Measurements from ENCODE around the gene WASHC4. TPM values are rescaled to one million over a fixed set of nuclear protein-coding genes. Genes with fewer than 3 reads are reported as not detected.
"Not testable (repeated sequence)": the region's sequence is repeated elsewhere in the genome, so short reads cannot be mapped to it uniquely, and the experiment has no call there.

The WASHC4 gene
- total RNA-seq, 1 donor from 2014 or later: 52.7 TPM

- TF ChIP-seq CTCF (IDR thresholded peaks at IDR 0.05; ENCODE audit: unreplicated experiment): no peak
- Mint-ChIP-seq H3K27ac (peak overlapping the region; percentile 60), H3K4me3 (ENCODE audit: low read depth) (no peak overlapping the region), H3K36me3 (ENCODE audit: insufficient read depth) (peaks cover 42% of the 10 kb centered on the region), H3K4me1 (ENCODE audit: low read depth) (peaks cover 4% of the 10 kb centered on the region), H3K9me3 (ENCODE audit: low read depth) (peaks cover 8% of the 10 kb centered on the region), H3K27me3 (no peaks in the 10 kb centered on the region)
- DNase-seq (ENCODE audit: low spot score, unreplicated experiment): no peak
These were observed 68.0 kb downstream of the WASHC4 start for GRCh38 chr12:105175397-105175990.

GRCh38 chr12:105177208-105177607 lies 69.7 kb downstream of the WASHC4 start:
- TF ChIP-seq CTCF (IDR thresholded peaks at IDR 0.05; ENCODE audit: unreplicated experiment): no peak
- Mint-ChIP-seq H3K27ac (peak overlapping the region; percentile 44), H3K4me3 (ENCODE audit: low read depth) (no peak overlapping the region), H3K27me3 (no peaks in the 10 kb centered on the region), H3K36me3 (ENCODE audit: insufficient read depth) (peaks cover 58% of the 10 kb centered on the region), H3K4me1 (ENCODE audit: low read depth) (peaks cover 2% of the 10 kb centered on the region), H3K9me3 (ENCODE audit: low read depth) (peaks cover 16% of the 10 kb centered on the region)
- no peak for DNase-seq (ENCODE audit: low spot score, unreplicated experiment)

GRCh38 chr12:105179114-105179513 lies 71.6 kb downstream of the WASHC4 start:
- not testable (repeated sequence) for H3K4me3 Mint-ChIP-seq (ENCODE audit: low read depth); H3K27me3 Mint-ChIP-seq; DNase-seq (ENCODE audit: low spot score, unreplicated experiment); H3K4me1 Mint-ChIP-seq (ENCODE audit: low read depth)
- Mint-ChIP-seq H3K9me3 (ENCODE audit: low read depth) (peaks cover 32% of the 10 kb centered on the region), H3K27ac (peak overlapping the region; percentile 90), H3K36me3 (ENCODE audit: insufficient read depth) (peaks cover 76% of the 10 kb centered on the region)

- not testable (repeated sequence) for H3K4me3 Mint-ChIP-seq (ENCODE audit: low read depth); DNase-seq (ENCODE audit: low spot score, unreplicated experiment); H3K4me1 Mint-ChIP-seq (ENCODE audit: low read depth); H3K27me3 Mint-ChIP-seq
- Mint-ChIP-seq H3K27ac (peak overlapping the region; percentile 77), H3K9me3 (ENCODE audit: low read depth) (peaks cover 43% of the 10 kb centered on the region), H3K36me3 (ENCODE audit: insufficient read depth) (peaks cover 82% of the 10 kb centered on the region)
These were observed 75.9 kb downstream of the WASHC4 start for GRCh38 chr12:105183406-105183805.

- DNase-seq (ENCODE audit: low spot score, unreplicated experiment); H3K4me3 Mint-ChIP-seq (ENCODE audit: low read depth); H3K4me1 Mint-ChIP-seq (ENCODE audit: low read depth); H3K27me3 Mint-ChIP-seq: not testable (repeated sequence)
- Mint-ChIP-seq H3K27ac (peak overlapping the region; percentile 39), H3K36me3 (ENCODE audit: insufficient read depth) (peaks cover 85% of the 10 kb centered on the region), H3K9me3 (ENCODE audit: low read depth) (peaks cover 43% of the 10 kb centered on the region)
These were observed 76.4 kb downstream of the WASHC4 start for GRCh38 chr12:105183976-105184375.

- Mint-ChIP-seq H3K9me3 (ENCODE audit: low read depth) (peaks cover 10% of the 10 kb centered on the region), H3K27me3 (no peaks in the 10 kb centered on the region), H3K36me3 (ENCODE audit: insufficient read depth) (peaks cover 77% of the 10 kb centered on the region), H3K4me3 (ENCODE audit: low read depth) (no peak overlapping the region), H3K4me1 (ENCODE audit: low read depth) (peaks cover 19% of the 10 kb centered on the region), H3K27ac (peak overlapping the region; percentile 50)
- no peak for DNase-seq (ENCODE audit: low spot score, unreplicated experiment)
- TF ChIP-seq CTCF (IDR thresholded peaks at IDR 0.05; ENCODE audit: unreplicated experiment): no peak
These were observed 81.8 kb downstream of the WASHC4 start for GRCh38 chr12:105189293-105189692.

GRCh38 chr12:105190530-105190929 lies 83.0 kb downstream of the WASHC4 start:
- DNase-seq (ENCODE audit: low spot score, unreplicated experiment): no peak
- no peak for TF ChIP-seq CTCF (IDR thresholded peaks at IDR 0.05; ENCODE audit: unreplicated experiment)
- Mint-ChIP-seq H3K4me3 (ENCODE audit: low read depth) (no peak overlapping the region), H3K27ac (no peak overlapping the region), H3K36me3 (ENCODE audit: insufficient read depth) (peaks cover 73% of the 10 kb centered on the region), H3K4me1 (ENCODE audit: low read depth) (peaks cover 27% of the 10 kb centered on the region), H3K9me3 (ENCODE audit: low read depth) (peaks cover 5% of the 10 kb centered on the region), H3K27me3 (no peaks in the 10 kb centered on the region)
